NOMO-1 treated with dmso at 0.1 percent for 144 hours (cell line): ENCODE measurements around the gene IGFL2.
"Not testable (repeated sequence)": the region's sequence is repeated elsewhere in the genome, so short reads cannot be mapped to it uniquely, and the experiment has no call there.

Experiments
- DNase-seq: peaks from one replicate; lab custom pipeline; 2025; ENCODE audit not compliant: unreplicated experiment; lab: John Stamatoyannopoulos, UW

The IGFL2 gene

GRCh38 chr19:46141421-46141820 is 6.6 kb upstream of the IGFL2 start:
- DNase-seq: no peak

GRCh38 chr19:46142294-46142693 is 5.7 kb upstream of the IGFL2 start:
- no peak for DNase-seq

- DNase-seq: no peak
These were observed 3.3 kb upstream of the IGFL2 start for GRCh38 chr19:46144756-46145155.

- DNase-seq: no peak
These were observed 785 bp upstream of the IGFL2 start for GRCh38 chr19:46147166-46147740.

- DNase-seq: no peak
These were observed 2.6 kb downstream of the IGFL2 start for GRCh38 chr19:46150606-46151005.

GRCh38 chr19:46155237-46155636 is 7.2 kb downstream of the IGFL2 start:
- DNase-seq: no peak

GRCh38 chr19:46159418-46160232 is 11.6 kb downstream of the IGFL2 start:
- DNase-seq: no peak

- DNase-seq: no peak
These were observed 12.3 kb downstream of the IGFL2 start for GRCh38 chr19:46160233-46160775.

GRCh38 chr19:46161642-46162257 is 13.7 kb downstream of the IGFL2 start:
- DNase-seq: not testable (repeated sequence)

- DNase-seq: no peak
These were observed 14.7 kb downstream of the IGFL2 start for GRCh38 chr19:46162731-46163130.

GRCh38 chr19:46173886-46174480 is 25.9 kb downstream of the IGFL2 start:
- DNase-seq: no peak

- no peak for DNase-seq
These were observed 28.2 kb downstream of the IGFL2 start for GRCh38 chr19:46176116-46176860.

GRCh38 chr19:46179076-46179759 is 31.2 kb downstream of the IGFL2 start:
- no peak for DNase-seq

- no peak for DNase-seq
These were observed 32.8 kb downstream of the IGFL2 start for GRCh38 chr19:46180701-46181387.

GRCh38 chr19:46181388-46181779 is 33.3 kb downstream of the IGFL2 start:
- peak; percentile 59 for DNase-seq

- no peak for DNase-seq
These were observed 34.4 kb downstream of the IGFL2 start for GRCh38 chr19:46182476-46182875.

GRCh38 chr19:46184775-46185710 is 37.0 kb downstream of the IGFL2 start:
- peak; percentile 45 for DNase-seq

- DNase-seq: no peak
These were observed 38.2 kb downstream of the IGFL2 start for GRCh38 chr19:46186101-46186716.
